GM19193 (cell line): ENCODE data around the gene ERO1A.

Experiments used
- POLR2A ChIP-seq: IDR thresholded peaks from 4 replicates; pipeline ENCODE4 v1.6.1; 2011; ENCODE audit not compliant: insufficient read depth, insufficient read length; ENCODE audit errors: extremely low read depth

ERO1A gene

GRCh38 chr14:52590318-52590717 lies 105.0 kb downstream of the ERO1A start:
- TF ChIP-seq POLR2A = no peak
